ENCODE results near the gene CCNB1IP1. TPM values are rescaled to one million over a fixed set of nuclear protein-coding genes. Genes with fewer than 3 reads are reported as not detected.
A peak's percentile ranks its signal among the peaks of the same experiment; 100 is the strongest.

The CCNB1IP1 gene
- total RNA-seq, 1 experiment from 2014 or later: 77.0 TPM

GRCh38 chr14:20333494-20333841 is 389 bp upstream of the CCNB1IP1 start:
- ATAC-seq: peak; percentile 24

GRCh38 chr14:20332431-20332787 is 670 bp downstream of the CCNB1IP1 start:
- 0 out of 6 replicates have a peak, but pooled peaks of 1 of the 3 experiments have one; percentile 10 for TF ChIP-seq CTCF (IDR thresholded peaks at IDR 0.05 in 2 of 3, conservative IDR thresholded peaks at IDR 0.05 in 1 of 3; ENCODE audit: borderline replicate concordance in 1 of 3, insufficient read depth in 1 of 3, low read depth in 2 of 3, low read length in 2 of 3)
- no peak for TF ChIP-seq SP1 (IDR thresholded peaks at IDR 0.05; ENCODE audit: low read depth)
- POLR2A ChIA-PET: interaction anchor here (3.0 kb wide), 1 partner anchor 10 kb away, joined by 41 read pairs; the partner anchor contains the start of gene PARP2
- peak; percentile 10; the same call in 1 of the 2 replicates for ATAC-seq

More at GRCh38 chr14:20333494-20333841, 389 bp upstream of the CCNB1IP1 start:
- Histone ChIP-seq H3K27ac (ENCODE audit: low read depth, low read length) (peak overlapping the region; percentile 32; the same call in 1 of the 2 replicates), H3K9me3 (ENCODE audit: control insufficient read depth in 1 of 2, insufficient read depth in 1 of 2, low read depth in 1 of 2, low read length in 2 of 2) (no peaks in the 10 kb centered on the region), H3K4me2 (ENCODE audit: low read length) (peak overlapping the region; percentile 79), H3K36me3 (ENCODE audit: control insufficient read depth in 1 of 2, insufficient read depth in 2 of 2, low read length in 2 of 2) (peaks cover 10 to 16% of the 10 kb centered on the region in 2 experiments), H3K27me3 (ENCODE audit: insufficient read depth, low read length) (no peaks in the 10 kb centered on the region), H3K9ac (ENCODE audit: low read length) (peak overlapping the region; percentile 90), H3K4me1 (ENCODE audit: control insufficient read depth in 1 of 2, insufficient read depth in 2 of 2, low read length in 2 of 2) (peaks cover 12 to 16% of the 10 kb centered on the region in 2 experiments), H4K20me1 (ENCODE audit: insufficient read depth) (no peaks in the 10 kb centered on the region), H2AFZ (ENCODE audit: low read depth, low read length, poor library complexity, severe bottlenecking) (peak overlapping the region; percentile 55), H3K79me2 (ENCODE audit: insufficient read depth, low read length) (peaks cover 47% of the 10 kb centered on the region), H3K9me2 (ENCODE audit: insufficient read depth) (no peaks in the 10 kb centered on the region), H3K4me3 (replicated peaks in 1 of 2; ENCODE audit: low read depth in 1 of 2, low read length in 2 of 2) (peak overlapping the region; percentile 56 to 83)
- RAD21 ChIA-PET (ENCODE audit: low non-redundant PET in 1 of 2, low total read pairs in 2 of 2, uncharacterized antibody in 2 of 2, unreplicated experiment in 2 of 2): no interaction called here
- CTCF ChIA-PET: interaction anchor here (0.9 to 1.5 kb wide), 3 partner anchors 54 to 275 kb away, joined by 3 read pairs; no protein-coding TSS in a partner anchor
- BruUV-seq (replicated peaks): TSS peak; percentile 99
- POLR2A ChIA-PET: interaction anchor here (3.0 kb wide), 1 partner anchor 9 kb away, joined by 41 read pairs; the partner anchor contains the start of gene PARP2
- TF ChIP-seq ELF1 (IDR thresholded peaks at IDR 0.05; ENCODE audit: borderline replicate concordance, low read depth) (no peak), SP1 (IDR thresholded peaks at IDR 0.05; ENCODE audit: low read depth) (0 out of 2 replicates have a peak, but pooled peaks have one; percentile 3)
- DNase-seq (ENCODE audit: low read depth, low spot score): no peak
- intact Hi-C loops (cut with micrococcal nuclease): no loop called here

More at GRCh38 chr14:20332431-20332787, 670 bp downstream of the CCNB1IP1 start:
- Histone ChIP-seq H3K4me3 (replicated peaks in 1 of 2; ENCODE audit: low read depth in 1 of 2, low read length in 2 of 2) (peak overlapping the region; percentile 56 to 83), H3K27me3 (ENCODE audit: insufficient read depth, low read length) (no peaks in the 10 kb centered on the region), H3K27ac (ENCODE audit: low read depth, low read length) (peak overlapping the region; percentile 69), H2AFZ (ENCODE audit: low read depth, low read length, poor library complexity, severe bottlenecking) (no peak overlapping the region), H3K79me2 (ENCODE audit: insufficient read depth, low read length) (peaks cover 57% of the 10 kb centered on the region), H3K9me2 (ENCODE audit: insufficient read depth) (no peaks in the 10 kb centered on the region), H4K20me1 (ENCODE audit: insufficient read depth) (no peaks in the 10 kb centered on the region), H3K9ac (ENCODE audit: low read length) (peak overlapping the region; percentile 90), H3K4me1 (ENCODE audit: control insufficient read depth in 1 of 2, insufficient read depth in 2 of 2, low read length in 2 of 2) (peaks cover 12 to 21% of the 10 kb centered on the region in 2 experiments), H3K4me2 (ENCODE audit: low read length) (peak overlapping the region; percentile 79), H3K36me3 (ENCODE audit: control insufficient read depth in 1 of 2, insufficient read depth in 2 of 2, low read length in 2 of 2) (peaks cover 10 to 27% of the 10 kb centered on the region in 2 experiments), H3K9me3 (ENCODE audit: control insufficient read depth in 1 of 2, insufficient read depth in 1 of 2, low read depth in 1 of 2, low read length in 2 of 2) (no peaks in the 10 kb centered on the region)
- ChIA-PET RAD21 (ENCODE audit: low non-redundant PET in 1 of 2, low total read pairs in 2 of 2, uncharacterized antibody in 2 of 2, unreplicated experiment in 2 of 2) (interaction anchor here in 1 of 2 experiments (1.2 kb wide), 1 partner anchor 10 kb away, joined by 5 read pairs; no protein-coding TSS in a partner anchor), CTCF (interaction anchor here (1.2 to 1.5 kb wide), 2 partner anchors 9 to 83 kb away, joined by 3 read pairs; no protein-coding TSS in a partner anchor)
- BruUV-seq (replicated peaks): no TSS peak
- intact Hi-C loops (cut with micrococcal nuclease): no loop called here
- DNase-seq (ENCODE audit: low read depth, low spot score): no peak
